Endometrium (tissue), 2 donors: ENCODE data around the gene ACADVL.
"Not testable (repeated sequence)": the region's sequence is repeated elsewhere in the genome, so short reads cannot be mapped to it uniquely, and the experiment has no call there.

Experiments
- FAIRE-seq: peaks from 2 replicates; lab custom pipeline; 2012; peaks lifted over from hg19 to GRCh38; lab: Jason Lieb, UNC
- donor health status: control.
- donor health status: control.

ACADVL gene

GRCh38 chr17:7235693-7236665, 16.2 kb downstream of the ACADVL start:
- no peak for FAIRE-seq

- FAIRE-seq, result no peak
These were observed 17.1 kb downstream of the ACADVL start for GRCh38 chr17:7236808-7237207.

GRCh38 chr17:7237266-7237760, 17.6 kb downstream of the ACADVL start:
- FAIRE-seq, result no peak

DNA sequence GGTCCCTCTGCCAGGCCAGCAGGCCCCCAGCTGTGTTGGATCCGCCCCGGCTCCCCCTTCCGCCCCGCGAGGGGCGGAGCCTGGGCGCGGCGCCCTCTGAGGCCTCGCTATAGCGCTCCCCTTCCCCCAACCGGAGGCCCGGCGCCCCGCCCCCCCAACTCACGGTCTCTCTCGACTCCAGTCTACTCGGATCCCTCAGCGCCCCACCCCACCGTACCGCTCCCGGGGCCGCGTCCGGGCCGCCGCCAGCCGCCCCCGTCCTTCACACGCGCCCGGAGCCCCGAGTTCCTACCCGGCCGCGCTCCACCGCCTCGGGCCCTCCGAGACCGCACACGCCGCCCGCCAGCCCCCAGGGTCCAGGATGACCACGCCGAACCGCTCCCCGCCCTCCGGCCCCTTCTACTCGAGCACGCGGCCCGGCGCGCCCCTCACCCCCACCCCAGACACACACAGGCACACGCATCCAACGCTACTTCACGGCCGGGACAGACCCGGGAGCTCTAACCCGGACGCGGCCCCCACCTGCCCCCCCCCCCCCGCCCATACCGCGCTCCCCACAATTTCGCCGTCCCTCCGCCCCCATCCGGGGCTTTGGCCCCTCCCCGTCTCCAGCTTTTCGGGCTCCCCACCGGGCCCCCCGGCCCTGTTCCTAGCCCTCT, 18.2 kb downstream of the ACADVL start:
- FAIRE-seq, result no peak

DNA sequence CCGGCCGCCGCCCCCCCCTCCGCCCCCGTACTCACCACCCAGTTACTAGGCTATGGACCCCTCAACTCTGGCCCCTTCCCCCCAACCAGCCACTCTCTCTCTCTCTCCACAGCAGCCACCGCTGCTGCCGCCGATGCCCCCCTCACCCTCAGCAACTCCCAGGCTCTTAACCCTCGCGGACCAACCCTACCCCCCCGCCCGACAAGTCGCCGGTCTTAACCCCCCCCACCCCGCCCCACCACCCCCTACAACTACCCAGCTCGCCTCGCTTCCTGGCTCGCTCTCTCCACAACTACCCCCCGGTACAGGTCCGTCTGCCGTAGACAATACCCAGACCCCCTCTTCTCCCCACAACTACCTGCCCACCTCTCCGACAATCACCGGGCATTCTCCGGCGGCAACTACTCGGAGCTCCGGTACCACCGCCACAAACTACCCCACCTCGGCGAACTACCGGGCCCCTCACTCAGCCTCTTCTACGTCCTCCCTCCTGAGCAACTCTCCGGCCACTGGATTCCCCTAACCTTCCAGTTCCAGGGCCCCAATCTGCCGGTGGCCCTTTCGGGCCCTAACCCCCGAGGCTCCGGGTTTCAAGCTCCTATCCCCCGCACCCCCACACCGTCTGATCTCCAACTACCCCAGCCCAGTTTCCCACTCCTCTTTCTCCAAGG, 18.8 kb downstream of the ACADVL start:
- FAIRE-seq, result no peak

- FAIRE-seq, result peak; percentile 96
These were observed 19.6 kb downstream of the ACADVL start, which contains the start of gene PHF23 for GRCh38 chr17:7239091-7240027. Gene PHF23 (minus strand): TSS chr17:7239457. CDS start chr17:7239279, 178 bp downstream.

DNA sequence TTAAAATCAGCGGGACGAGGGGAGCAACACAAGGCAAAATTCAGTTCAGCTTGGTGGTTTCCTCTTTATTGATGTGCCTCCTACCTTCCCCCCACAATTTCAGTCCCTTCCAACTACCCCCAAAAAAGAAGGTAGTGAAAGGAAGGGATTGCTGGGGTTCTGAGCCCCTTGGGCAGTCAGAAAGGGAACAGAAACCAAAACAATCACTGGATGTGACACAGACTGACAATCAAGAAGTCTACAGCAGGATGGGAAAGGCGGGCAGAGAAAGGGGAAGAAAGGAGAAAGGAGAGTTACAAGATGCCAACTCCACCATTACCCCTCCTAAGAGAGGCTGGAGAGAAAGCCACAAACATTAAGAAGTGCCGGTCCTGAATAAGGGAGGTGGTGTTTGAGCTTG, 20.6 kb downstream of the ACADVL start:
- FAIRE-seq, result no peak

DNA sequence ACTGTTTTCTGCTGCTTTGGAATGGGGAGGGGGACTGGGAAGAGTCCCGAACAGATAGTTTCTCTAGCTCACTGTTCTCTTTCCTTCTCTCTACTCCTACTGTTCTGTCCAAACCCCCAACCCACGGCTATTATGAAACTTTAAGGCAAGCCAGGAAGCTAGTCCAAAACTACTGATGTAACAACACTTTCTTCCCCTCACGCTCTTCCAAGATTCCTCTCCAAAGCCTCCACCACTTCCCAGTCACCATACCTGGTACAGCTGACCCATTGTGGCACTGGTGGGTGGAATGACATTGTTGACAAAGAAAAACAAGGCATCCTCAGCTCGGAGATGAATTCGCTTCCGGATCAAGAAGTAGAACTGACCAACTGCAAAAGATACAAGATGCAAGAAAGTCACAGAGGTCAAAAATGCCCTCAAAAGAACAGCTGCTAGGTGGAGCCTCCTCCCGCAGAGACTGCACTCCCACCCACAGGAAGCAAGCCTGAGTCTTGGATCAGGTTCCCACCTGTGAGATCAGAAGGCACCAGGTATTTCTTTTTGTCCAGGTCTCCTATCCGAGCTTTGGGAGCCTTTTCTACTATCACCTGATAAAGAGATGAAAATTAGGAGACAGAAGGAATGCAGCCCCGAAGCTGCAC, 21.5 kb downstream of the ACADVL start:
- no peak for FAIRE-seq

DNA sequence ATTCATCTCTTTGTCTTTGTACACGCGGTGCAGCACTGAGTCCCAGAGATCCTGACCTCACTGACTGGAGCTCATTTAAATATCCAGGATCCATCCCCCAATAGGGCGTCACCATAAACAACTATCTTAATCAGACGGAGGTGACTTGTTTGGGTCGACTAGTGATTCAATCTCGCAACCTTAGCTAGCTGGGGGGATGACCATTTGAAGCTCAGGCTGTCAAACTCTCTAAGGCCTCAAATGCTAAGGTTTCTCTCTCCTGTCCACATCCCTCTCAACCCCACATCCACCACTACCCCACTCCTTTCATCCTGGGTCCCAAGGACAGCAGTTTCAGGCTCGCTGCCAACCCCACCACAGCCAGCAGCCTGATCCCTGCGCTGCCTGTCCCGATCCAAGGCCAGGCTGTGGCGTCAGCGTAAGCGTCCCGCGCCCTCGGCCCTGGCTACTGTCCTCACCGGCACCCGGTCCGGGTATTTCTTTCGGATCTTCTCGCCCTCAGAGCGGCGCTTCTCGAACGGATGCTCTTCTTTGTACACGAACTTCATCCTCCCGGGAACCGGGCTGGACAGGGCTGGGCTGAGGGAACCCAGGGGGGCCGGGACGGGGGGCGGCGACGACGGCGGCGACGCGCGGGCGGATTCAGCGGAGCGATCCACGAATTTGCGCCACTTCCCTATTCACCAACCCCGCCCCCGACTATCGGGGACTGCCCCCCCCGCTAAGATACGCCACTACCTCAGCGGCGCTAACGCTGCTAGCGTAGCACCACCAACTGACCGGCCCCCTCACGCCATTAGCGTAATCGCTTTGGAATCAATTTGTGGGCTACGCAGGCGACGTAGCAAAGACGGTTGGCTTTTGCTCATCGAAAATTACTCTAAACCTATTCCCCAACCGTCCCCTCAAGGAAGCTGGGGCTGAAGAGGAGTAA, 22.3 kb downstream of the ACADVL start, which contains the start of gene GABARAP:
Gene GABARAP, minus strand, starts transcription at position 667 of the 934 bp plus-strand sequence. Its CDS starts 119 bp downstream, at position 548.
- FAIRE-seq, result peak; percentile 55

GRCh38 chr17:7242717-7243452, 23.1 kb downstream of the ACADVL start:
- FAIRE-seq, result peak; percentile 43

DNA sequence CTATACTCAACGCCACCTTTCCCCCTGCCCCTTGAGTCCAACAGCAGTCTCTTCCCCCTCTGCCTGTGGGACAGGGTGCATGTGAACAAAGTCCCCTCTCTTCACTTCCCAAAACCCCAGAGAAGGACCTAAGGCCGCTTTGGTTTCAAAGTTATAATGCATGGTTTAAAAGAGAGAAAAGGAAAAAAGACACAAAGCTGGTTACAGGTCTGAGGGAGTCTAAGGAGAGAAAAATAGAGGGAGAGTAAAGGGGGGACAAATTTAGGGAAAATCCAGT, 23.7 kb downstream of the ACADVL start:
- no peak for FAIRE-seq

DNA sequence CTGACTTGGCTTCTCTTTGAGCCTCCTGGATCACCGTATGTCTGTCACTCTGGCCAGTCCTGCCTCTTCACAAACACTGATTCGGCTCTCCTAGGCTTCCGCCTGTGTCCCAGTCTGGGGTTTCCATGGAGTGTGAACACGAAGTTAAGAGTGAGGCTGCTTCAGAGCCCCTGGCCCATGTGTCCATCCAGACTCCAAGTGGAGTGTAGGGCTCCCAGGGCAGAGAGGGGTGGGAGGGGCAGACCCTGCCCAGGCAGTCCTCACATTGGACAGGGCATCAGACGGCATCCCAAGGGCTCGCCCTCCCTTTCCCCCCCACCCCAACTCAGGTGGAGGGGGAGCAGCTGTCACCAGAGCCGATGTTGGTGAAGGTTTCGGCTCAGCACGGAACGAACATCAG, 24.1 kb downstream of the ACADVL start:
- not testable (repeated sequence) for FAIRE-seq

DNA sequence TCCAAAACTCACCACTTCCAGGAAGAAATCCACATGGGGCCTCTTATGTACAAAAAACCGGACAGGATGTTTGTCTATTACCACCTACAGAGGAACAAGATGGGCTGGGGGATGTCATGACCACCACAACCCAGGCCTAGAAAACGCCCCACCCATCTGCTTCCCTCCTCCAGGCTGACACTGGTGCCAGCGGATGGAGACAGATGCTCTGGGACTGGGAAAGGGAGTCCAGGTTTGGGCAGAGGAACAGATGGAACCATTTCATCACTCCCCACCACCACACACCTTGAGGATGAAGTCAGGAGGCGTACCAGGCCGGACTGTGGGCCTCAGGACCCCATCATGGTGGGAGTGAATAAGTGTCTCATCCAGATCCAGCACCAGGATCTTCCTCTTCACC, 27.0 kb downstream of the ACADVL start:
- FAIRE-seq, result no peak

DNA sequence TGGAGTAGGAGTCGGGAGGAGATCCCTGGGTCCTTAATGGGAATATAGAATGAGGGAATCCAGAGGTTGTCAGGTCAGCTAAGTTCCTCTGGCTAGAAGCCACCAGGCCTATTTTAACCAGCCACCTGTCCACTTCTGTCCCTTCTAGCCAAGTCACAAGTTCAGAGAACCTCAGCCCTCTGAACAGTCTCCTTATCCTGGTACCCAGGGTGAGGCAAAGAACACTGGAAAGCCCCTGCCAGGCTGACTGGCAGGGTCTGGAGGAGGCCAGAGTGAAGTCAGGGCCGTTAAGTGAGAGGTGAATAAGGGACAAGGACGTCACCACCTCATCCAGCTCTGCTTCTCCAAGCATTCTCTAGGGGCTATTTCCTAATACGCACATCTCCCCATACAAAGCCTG, 29.1 kb downstream of the ACADVL start:
- no peak for FAIRE-seq

GRCh38 chr17:7249214-7249613, 29.5 kb downstream of the ACADVL start:
- FAIRE-seq, result no peak

DNA sequence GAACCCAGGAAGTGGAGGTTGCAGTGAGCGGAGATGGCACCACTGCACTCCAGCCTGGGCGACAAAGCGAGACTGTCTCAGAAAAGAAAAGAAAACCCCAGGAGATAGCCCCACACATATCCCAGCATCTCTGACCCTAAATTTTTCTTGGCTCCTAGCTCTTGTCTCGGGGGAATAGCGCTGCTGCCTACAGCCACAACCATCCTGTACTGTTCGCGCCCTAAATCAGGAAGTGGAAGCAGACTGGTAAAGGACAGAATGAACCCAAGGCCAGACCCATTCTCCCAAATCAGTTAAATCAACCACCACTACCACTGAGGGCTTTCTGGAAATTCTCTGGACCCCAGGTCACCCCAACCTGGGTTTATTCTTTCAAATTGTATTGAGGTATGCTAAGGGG, 30.1 kb downstream of the ACADVL start:
- no peak for FAIRE-seq

DNA sequence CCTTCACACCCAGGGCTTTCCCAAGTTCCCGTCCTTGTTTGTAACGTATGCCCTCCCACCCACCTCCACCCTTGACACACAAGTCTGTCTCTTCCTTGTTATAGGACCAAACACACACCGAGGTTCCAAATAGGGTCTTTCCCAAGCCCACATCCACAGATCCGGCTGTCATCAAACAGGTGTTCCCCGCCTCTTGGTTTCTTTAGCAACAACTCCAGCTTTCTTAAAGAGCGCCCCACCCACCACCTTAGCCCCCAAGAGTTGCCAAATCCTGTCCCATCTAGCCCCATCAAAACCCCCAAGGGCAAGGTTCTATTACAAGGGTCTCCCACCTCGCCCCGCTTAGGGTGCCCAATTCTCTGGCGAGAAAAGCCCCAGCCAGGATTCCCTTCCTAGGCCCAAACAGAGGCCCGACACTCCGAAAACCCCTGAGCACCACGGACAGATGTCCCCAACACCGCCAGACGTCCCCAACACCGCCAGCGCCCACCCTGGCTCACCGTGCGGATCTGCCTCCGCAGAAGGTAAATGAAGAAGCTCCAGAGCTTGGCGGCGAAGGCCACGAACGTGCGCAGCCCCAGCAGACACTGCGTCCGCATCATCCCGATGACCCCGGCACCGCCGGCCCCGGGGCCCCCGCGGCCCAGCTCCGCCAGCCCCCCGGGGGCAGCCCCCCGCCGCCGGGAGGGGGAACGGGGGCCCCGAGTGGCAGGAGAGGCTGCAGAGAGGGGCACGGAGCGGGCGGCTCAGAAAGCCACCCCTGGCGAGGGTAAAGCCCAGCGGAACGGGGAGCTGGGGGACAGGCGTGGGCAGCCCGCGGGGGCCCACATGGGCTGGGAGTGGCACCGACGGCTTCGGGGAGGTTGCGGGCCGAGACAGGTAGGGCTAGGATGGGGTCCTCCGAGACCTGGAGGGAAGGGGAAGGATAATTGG, 31.2 kb downstream of the ACADVL start:
- FAIRE-seq, result no peak

DNA sequence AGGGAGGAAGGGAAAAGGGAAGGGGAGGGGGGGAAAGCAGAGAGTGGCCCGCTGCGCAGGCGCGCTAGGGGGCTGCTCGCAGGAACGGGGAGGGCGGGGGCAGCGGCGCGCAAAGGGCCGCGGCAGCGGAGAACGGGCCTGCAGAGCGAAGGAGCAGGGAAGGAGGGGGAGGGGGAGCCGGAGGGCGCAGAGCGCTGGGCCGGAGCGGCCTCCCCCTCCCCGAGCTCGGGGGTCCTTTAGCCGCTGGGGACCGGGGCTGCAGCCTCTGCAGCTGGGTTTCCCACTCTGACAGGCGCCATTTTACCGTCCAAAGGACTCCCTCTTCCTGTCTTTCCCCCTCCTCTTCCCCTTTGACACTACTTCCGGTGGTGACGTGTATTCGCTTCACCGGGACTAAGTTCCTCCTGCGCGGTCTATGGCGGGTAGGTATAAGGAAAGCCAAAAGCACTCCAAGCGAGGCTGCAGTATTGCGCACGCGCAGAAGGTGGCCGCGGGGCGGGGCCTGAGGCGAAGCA, 32.0 kb downstream of the ACADVL start, which contains the start of gene CTDNEP1:
Gene CTDNEP1, minus strand, starts transcription at position 74 of the 515 bp plus-strand sequence. CDS start 438 bp downstream, outside the sequence.
- FAIRE-seq, result peak; percentile 97
